Peyer's patch (tissue), 4 donors: ENCODE data around the gene ZNF547.

ENCODE experiments used
- CTCF ChIP-seq, 6 experiments: fragments of 450-650 bp in 4 of 6; fragments of 200-600 bp in 2 of 6; sonication (generic) in 1 of 6; IDR thresholded peaks; one replicate each; pipeline ENCODE4 v1.5.1; 2017 to 2019; ENCODE audit warnings: antibody characterized with exemption in 6 of 6, mild to moderate bottlenecking in 3 of 6, moderate library complexity in 1 of 6
- POLR2A ChIP-seq, 2 donors: fragments of 450-650 bp; IDR thresholded peaks; one replicate each; pipeline ENCODE4 v1.5.1; 2017; ENCODE audit warnings: antibody characterized with exemption in 2 of 2, mild to moderate bottlenecking in 2 of 2, moderate library complexity in 2 of 2

DNA sequence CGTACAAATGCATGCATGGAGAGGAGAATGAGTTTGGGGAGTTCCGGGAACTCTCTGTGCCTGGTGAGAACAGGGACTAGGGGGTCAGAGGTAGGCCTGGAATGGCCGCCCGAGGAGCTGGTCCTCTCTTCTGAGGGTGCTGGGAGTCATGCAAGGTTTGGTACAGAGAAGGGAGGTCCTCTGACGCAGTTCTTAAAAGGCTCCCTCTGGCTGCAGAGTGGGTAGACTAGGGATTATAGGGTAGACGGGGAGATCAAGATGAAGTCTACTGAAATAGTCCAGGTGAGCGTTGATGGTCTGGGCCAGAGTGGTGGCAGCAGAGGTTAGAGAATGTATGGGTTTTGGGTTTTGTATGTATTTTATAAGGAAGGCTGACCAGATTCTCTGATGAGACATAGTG is 11.5 kb upstream of the ZNF547 start:
- no peak for TF ChIP-seq CTCF (IDR thresholded peaks at IDR 0.05)
- no peak for TF ChIP-seq POLR2A (IDR thresholded peaks at IDR 0.05)
